OCI-LY3 (cell line): ENCODE data around the gene ANKRD9.
A peak's percentile ranks its signal among the peaks of the same experiment; 100 is the strongest.
"Not testable (repeated sequence)": the region's sequence is repeated elsewhere in the genome, so short reads cannot be mapped to it uniquely, and the experiment has no call there.

Source experiments
- H2AFZ ChIP-seq: fragments of 200-600, 300-600 bp; shearing (Covaris generic); 2 replicates; pipeline ENCODE4 v1.6.0; 2014; ENCODE audit warnings: antibody characterized with exemption, low read depth, low read length
- H3K27ac ChIP-seq: fragments of 200-600, 300-600 bp; sonication (generic); 2 replicates; pipeline ENCODE4 v1.5.1; 2014; ENCODE audit warnings: mild to moderate bottlenecking, low read length, moderate library complexity, mixed read lengths
- H3K27me3 ChIP-seq: fragments of 200-600, 300-600 bp; sonication (generic); 2 replicates; pipeline ENCODE4 v1.6.1; 2014; ENCODE audit warnings: low read depth, low read length, mixed read lengths
- H3K36me3 ChIP-seq: fragments of 200-600, 300-600 bp; sonication (generic); replicated peaks from 2 replicates; pipeline ENCODE3; 2014; ENCODE audit warnings: low read depth, low read length, mixed read lengths
- H3K4me1 ChIP-seq: fragments of 300-600, 200-600 bp; sonication (generic); 2 replicates; pipeline ENCODE4 v1.6.1; 2014; ENCODE audit warnings: low read length, mixed read lengths
- H3K4me2 ChIP-seq: fragments of 200-600, 300-600 bp; sonication (generic); 2 replicates; pipeline ENCODE4 v1.6.1; 2014; ENCODE audit warnings: low read length, mixed read lengths
- H3K4me3 ChIP-seq: fragments of 300-600, 200-600 bp; sonication (generic); 2 replicates; pipeline ENCODE4 v1.5.1; 2014; ENCODE audit warnings: antibody characterized with exemption, mild to moderate bottlenecking, low read length, moderate library complexity
- H3K79me2 ChIP-seq: fragments of 300-600, 200-600 bp; shearing (Covaris generic); 2 replicates; pipeline ENCODE4 v1.6.1; 2014; ENCODE audit warnings: mild to moderate bottlenecking, low read length, mixed read lengths
- H3K9ac ChIP-seq: fragments of 300-600, 200-600 bp; shearing (Covaris generic); 2 replicates; pipeline ENCODE4 v1.6.0; 2014; ENCODE audit warnings: mild to moderate bottlenecking, low read length, moderate library complexity
- H3K9me3 ChIP-seq: fragments of 200-600, 300-600 bp; shearing (Covaris generic); 2 replicates; pipeline ENCODE4 v1.6.1; 2014; ENCODE audit warnings: low read length, mixed read lengths; ENCODE audit not compliant: insufficient read depth
- H4K20me1 ChIP-seq: fragments of 200-600, 300-600 bp; sonication (generic); 2 replicates; pipeline ENCODE4 v1.6.1; 2016; ENCODE audit warnings: low read length, mixed read lengths; ENCODE audit not compliant: insufficient read depth
- CTCF ChIP-seq: fragments of 200-600, 300-600 bp; sonication (generic); IDR thresholded peaks from 2 replicates; pipeline ENCODE4 v1.5.1; 2014; ENCODE audit warnings: antibody characterized with exemption, low read length, low read depth
- EZH2phosphoT487 ChIP-seq: fragments of 200-600 bp; shearing (Covaris generic); IDR thresholded peaks from 2 replicates; pipeline ENCODE4 v1.6.1; 2018; ENCODE audit warnings: antibody characterized with exemption, mixed run types, low read depth

The ANKRD9 gene

DNA sequence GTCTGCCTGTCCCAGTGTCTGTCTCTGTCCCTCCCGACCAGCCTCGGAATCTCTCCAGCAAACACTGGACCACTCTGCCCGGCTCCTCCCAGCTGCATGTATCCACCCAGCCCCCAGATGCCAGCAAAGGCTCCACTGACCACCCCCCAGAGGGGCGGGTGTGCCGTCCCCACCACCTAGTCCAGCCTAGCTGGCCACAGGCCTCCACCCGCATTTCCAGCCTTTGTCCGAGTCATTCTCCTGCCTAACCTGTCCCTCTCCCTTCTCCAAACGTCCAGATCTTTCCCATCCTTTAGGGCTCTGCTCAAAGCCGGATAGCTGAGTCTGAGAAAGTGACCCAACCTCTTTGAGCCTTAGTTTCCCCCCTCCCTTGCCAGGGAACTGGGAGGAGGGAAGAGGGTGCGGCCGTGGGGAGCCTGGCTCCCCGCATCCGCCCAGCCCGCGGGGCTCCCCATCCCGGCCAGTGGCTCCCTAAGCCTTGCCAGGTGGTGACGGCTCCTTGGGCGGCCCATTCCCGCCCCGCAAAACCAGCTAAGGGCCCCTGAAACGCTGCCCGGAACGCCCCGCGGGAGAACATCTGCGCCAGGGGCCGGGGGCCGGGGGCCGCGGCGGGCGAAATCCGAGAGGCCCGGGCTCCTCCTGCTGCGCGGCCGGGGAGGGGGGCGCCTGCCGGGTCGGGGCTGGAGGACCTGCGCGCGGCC is 34.6 kb upstream of the ANKRD9 start:
- H3K9me3 ChIP-seq, result no peaks in the 10 kb centered on the region

DNA sequence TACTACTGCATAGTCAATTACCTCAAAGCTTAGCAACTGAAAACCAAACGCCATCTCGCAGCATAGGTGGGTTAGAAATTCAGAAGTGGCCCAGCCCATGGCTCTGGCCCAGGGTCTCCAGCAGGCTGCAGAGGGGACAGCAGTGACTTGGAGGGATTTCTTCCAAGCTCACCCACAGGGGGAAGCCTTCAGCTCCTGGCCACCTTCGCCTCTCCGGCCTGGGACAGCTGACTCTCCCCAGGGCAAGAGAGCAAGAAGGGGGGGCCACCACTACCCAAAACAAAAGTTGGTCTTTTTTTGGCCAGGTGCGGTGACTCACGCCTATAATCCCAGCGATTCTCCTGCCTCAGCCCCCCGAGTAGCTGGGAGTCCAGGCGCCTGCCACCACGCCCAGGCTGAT is 32.2 kb upstream of the ANKRD9 start:
- Histone ChIP-seq H3K9ac (no peak overlapping the region), H4K20me1 (no peaks in the 10 kb centered on the region), H3K9me3 (no peaks in the 10 kb centered on the region), H3K4me2 (no peak overlapping the region), H2AFZ (no peak overlapping the region), H3K27me3 (peaks cover 17% of the 10 kb centered on the region), H3K4me1 (peaks cover 8% of the 10 kb centered on the region), H3K79me2 (no peaks in the 10 kb centered on the region), H3K27ac (no peak overlapping the region), H3K36me3 (no peaks in the 10 kb centered on the region), H3K4me3 (no peak overlapping the region)
- no peak for TF ChIP-seq CTCF
- TF ChIP-seq EZH2phosphoT487, result no peak

More for the DNA sequence above, 34.6 kb upstream of the ANKRD9 start:
- no peak overlapping the region for H3K27ac ChIP-seq
- no peak overlapping the region for H3K9ac ChIP-seq
- no peak for TF ChIP-seq EZH2phosphoT487
- TF ChIP-seq CTCF, result no peak
- no peaks in the 10 kb centered on the region for H4K20me1 ChIP-seq
- no peaks in the 10 kb centered on the region for H3K36me3 ChIP-seq
- peaks cover 27% of the 10 kb centered on the region for H3K27me3 ChIP-seq
- no peak overlapping the region for H2AFZ ChIP-seq
- H3K4me1 ChIP-seq, result peaks cover 8% of the 10 kb centered on the region
- H3K4me2 ChIP-seq, result 0 out of 2 replicates have a peak overlapping the region, but pooled peaks have one; percentile 11
- no peak overlapping the region for H3K4me3 ChIP-seq
- no peaks in the 10 kb centered on the region for H3K79me2 ChIP-seq

DNA sequence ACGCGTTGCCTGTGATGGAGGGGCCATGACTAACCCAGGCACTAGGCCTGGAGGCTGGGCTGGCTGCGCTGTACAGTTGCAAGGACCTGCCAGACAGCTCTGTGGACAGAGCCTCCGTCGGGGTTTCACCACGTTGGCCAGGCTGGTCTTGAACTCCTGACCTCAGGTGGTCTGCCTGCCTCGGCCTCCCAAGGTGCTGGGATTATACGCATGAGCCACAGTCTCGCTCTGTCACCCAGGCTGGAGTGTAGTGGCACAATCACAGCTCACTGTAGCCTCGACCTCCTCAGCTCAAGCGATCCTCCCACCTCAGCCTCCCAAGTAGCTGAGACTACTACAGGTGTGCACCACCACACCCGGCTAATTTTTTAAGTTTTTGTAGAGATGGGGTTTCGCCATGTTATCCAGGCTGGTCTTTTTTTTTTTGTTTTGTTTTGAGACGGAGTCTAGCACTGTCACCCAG is 31.5 kb upstream of the ANKRD9 start:
- H3K9ac ChIP-seq, H4K20me1 ChIP-seq, H3K4me1 ChIP-seq, H2AFZ ChIP-seq, H3K79me2 ChIP-seq, H3K4me3 ChIP-seq, H3K4me2 ChIP-seq, H3K27ac ChIP-seq, H3K9me3 ChIP-seq, H3K36me3 ChIP-seq: not testable (repeated sequence)
- peaks cover 17% of the 10 kb centered on the region for H3K27me3 ChIP-seq

- Histone ChIP-seq H3K79me2 (no peaks in the 10 kb centered on the region), H4K20me1 (no peaks in the 10 kb centered on the region), H3K4me2 (no peak overlapping the region), H2AFZ (no peak overlapping the region), H3K9ac (no peak overlapping the region), H3K27me3 (peaks cover 17% of the 10 kb centered on the region), H3K4me1 (peaks cover 11% of the 10 kb centered on the region), H3K4me3 (no peak overlapping the region), H3K9me3 (no peaks in the 10 kb centered on the region), H3K27ac (no peak overlapping the region), H3K36me3 (no peaks in the 10 kb centered on the region)
- TF ChIP-seq EZH2phosphoT487, result no peak
- TF ChIP-seq CTCF, result no peak
Observed at GRCh38 chr14:102540315-102541028, 30.9 kb upstream of the ANKRD9 start.
